Type B pancreatic cell (in vitro differentiated cells): ENCODE measurements around the gene KRT6A. TPM values are rescaled to one million over a fixed set of nuclear protein-coding genes. Genes with fewer than 3 reads are reported as not detected.
"Not testable (repeated sequence)": the region's sequence is repeated elsewhere in the genome, so short reads cannot be mapped to it uniquely, and the experiment has no call there.

Source experiments
- DNase-seq: peaks from one replicate; pipeline ENCODE4 v3.0.0; 2021; ENCODE audit warnings: mixed read lengths; ENCODE audit not compliant: unreplicated experiment; ENCODE audit errors: extremely low spot score
- H3K27ac Mint-ChIP-seq: 2 replicates; pipeline ENCODE4 v1.8.0; 2021; ENCODE audit warnings: mild to moderate bottlenecking, mixed read lengths
- H3K27me3 Mint-ChIP-seq: 2 replicates; pipeline ENCODE4 v1.8.0; 2021; ENCODE audit warnings: mixed read lengths
- H3K36me3 Mint-ChIP-seq: 2 replicates; pipeline ENCODE4 v1.8.0; 2021; ENCODE audit warnings: mixed read lengths
- H3K4me1 Mint-ChIP-seq: one replicate; pipeline ENCODE4 v1.8.0; 2021; ENCODE audit warnings: mixed read lengths; ENCODE audit not compliant: unreplicated experiment
- H3K4me3 Mint-ChIP-seq: 2 replicates; pipeline ENCODE4 v1.8.0; 2021; ENCODE audit warnings: mild to moderate bottlenecking, mixed read lengths
- H3K9me3 Mint-ChIP-seq: 2 replicates; pipeline ENCODE4 v1.8.0; 2021; ENCODE audit warnings: mixed read lengths
- total RNA-seq: library from RNA; stranded (reverse); gene quantifications from 2 replicates; pipeline ENCODE4 v1.2.1, GENCODE V29; 2021; ENCODE audit warnings: low replicate concordance
- TF ChIP-seq, protein P1 (sequence below): fragments of 200-600 bp; sonication (generic); conservative IDR thresholded peaks from 2 replicates; pipeline ENCODE4 v1.5.0; 2021; ENCODE audit warnings: antibody characterized with exemption, mild to moderate bottlenecking

KRT6A gene
- total RNA-seq, 1 donor from 2014 or later: 9.9 TPM

DNA sequence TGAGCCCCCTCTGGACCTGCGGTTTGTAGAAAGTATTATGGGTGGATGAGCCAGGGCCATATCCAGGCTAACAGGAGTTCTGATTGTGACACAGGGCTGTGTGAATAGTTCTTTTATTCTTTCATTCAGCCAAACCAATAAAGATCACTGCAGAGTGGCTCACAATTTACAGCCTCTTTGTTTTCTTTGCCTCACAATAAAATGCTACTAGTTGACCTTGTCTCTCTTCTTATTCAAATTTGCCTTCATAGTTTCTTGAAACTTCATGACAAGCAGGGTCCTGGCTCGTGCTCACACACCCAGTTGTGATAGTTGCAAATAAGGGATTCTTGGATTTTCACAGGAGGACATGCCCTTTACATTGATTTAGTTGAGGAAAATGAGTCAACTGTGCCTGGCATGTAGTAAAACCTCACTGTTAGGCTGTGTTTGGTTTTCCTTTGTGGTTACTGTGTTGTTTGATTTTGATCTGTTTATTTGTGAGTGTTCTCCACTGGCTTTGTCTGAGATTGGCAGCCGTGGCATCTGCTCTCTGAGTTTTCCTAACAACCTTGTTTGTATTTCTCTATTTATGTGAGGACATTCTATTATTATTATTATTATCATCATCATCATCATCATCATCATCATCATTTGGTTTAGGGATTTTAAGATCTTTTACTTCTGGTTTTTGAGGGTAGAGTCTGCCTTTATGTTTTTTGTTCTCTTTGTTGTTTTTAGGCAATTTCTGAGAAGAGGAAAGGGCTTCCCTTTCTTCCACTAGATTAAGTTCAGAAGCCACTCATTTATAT is 38.5 kb downstream of the KRT6A start:
- Mint-ChIP-seq H3K4me3 (no peak overlapping the region), H3K36me3 (no peaks in the 10 kb centered on the region), H3K27ac (no peak overlapping the region), H3K27me3 (peaks cover 22% of the 10 kb centered on the region), H3K9me3 (no peaks in the 10 kb centered on the region), H3K4me1 (no peaks in the 10 kb centered on the region)
- no peak for DNase-seq
- TF ChIP-seq, protein P1, sequence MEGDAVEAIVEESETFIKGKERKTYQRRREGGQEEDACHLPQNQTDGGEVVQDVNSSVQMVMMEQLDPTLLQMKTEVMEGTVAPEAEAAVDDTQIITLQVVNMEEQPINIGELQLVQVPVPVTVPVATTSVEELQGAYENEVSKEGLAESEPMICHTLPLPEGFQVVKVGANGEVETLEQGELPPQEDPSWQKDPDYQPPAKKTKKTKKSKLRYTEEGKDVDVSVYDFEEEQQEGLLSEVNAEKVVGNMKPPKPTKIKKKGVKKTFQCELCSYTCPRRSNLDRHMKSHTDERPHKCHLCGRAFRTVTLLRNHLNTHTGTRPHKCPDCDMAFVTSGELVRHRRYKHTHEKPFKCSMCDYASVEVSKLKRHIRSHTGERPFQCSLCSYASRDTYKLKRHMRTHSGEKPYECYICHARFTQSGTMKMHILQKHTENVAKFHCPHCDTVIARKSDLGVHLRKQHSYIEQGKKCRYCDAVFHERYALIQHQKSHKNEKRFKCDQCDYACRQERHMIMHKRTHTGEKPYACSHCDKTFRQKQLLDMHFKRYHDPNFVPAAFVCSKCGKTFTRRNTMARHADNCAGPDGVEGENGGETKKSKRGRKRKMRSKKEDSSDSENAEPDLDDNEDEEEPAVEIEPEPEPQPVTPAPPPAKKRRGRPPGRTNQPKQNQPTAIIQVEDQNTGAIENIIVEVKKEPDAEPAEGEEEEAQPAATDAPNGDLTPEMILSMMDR: no peak

DNA sequence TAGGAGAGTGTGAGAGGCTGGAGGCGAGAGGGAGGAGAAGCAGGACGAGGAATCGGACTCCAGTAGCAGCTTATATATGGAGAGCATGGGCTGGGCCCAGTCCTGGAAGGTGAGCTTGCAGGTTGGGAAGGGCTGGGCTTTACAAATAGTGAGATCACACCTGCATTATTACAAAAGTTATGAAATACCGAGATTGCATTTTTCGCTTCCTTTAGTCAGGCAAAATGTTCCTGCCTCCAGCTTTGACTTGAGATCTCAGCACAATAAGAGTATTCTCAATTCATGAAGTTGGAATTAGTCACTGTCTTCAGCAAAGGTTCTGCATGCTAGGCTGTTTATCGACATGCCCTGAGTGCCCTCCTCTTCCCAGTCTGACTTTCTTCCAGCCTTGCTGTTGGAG is 41.0 kb downstream of the KRT6A start, which contains the start of gene KRT6B:
TSS of gene KRT6B (minus strand) at position 46 of the 400 bp plus-strand sequence. CDS start 68 bp downstream, outside the sequence.
- Mint-ChIP-seq H3K4me3 (no peak within 1 kb of the TSS), H3K27ac (no peak within 1 kb of the TSS), H3K27me3 (peaks cover 37% of the 10 kb centered on the region), H3K36me3 (no peaks in the 10 kb centered on the region), H3K4me1 (no peaks in the 10 kb centered on the region), H3K9me3 (no peaks in the 10 kb centered on the region)
- DNase-seq: no peak
- TF ChIP-seq, protein P1: no peak

DNA sequence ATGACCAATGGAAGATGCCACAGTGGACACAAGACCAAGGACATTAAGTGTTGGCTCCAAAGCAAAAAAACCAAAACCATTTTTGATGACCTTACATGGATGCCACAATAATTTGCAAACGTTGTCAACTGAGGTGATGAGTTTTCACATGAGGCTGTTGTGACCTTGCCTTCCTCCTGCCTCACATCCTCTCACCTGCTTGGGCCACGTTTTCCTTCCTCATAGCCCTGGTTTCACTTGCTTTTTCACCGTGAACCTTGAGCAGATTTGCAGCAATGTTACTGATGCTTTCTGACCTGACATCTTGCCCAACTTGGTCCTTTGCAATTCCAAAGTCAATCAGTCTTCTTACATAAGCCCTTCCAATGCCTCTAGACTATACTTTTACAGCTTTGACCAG is 44.8 kb downstream of the KRT6A start:
- TF ChIP-seq, protein P1: no peak
- Mint-ChIP-seq H3K9me3 (no peaks in the 10 kb centered on the region), H3K4me1 (no peaks in the 10 kb centered on the region), H3K36me3 (no peaks in the 10 kb centered on the region), H3K27me3 (peaks cover 52% of the 10 kb centered on the region), H3K27ac (no peak overlapping the region), H3K4me3 (no peak overlapping the region)
- DNase-seq: no peak

DNA sequence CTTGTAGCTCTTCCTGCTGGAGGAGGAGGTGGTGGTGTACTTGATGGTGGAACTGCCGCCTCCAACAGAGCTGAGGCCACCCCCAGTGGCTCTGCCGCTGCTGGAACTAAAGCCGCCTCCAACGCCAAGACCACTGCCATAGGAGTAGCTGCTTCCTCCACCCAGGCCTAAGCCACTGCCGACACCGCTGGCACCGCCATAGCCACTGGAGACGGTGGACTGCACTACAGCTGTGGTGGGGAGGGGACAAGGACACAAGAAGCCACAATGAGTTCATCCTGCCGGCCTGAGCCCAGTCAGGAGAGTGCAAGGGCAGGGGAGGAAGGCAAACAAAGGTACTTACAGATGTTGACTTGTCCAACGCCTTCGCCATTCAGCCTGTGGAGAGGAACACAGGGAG is 45.9 kb downstream of the KRT6A start:
- H3K4me1 Mint-ChIP-seq, H3K4me3 Mint-ChIP-seq, H3K36me3 Mint-ChIP-seq, H3K27ac Mint-ChIP-seq, H3K9me3 Mint-ChIP-seq, DNase-seq: not testable (repeated sequence)
- peaks cover 60% of the 10 kb centered on the region for H3K27me3 Mint-ChIP-seq

DNA sequence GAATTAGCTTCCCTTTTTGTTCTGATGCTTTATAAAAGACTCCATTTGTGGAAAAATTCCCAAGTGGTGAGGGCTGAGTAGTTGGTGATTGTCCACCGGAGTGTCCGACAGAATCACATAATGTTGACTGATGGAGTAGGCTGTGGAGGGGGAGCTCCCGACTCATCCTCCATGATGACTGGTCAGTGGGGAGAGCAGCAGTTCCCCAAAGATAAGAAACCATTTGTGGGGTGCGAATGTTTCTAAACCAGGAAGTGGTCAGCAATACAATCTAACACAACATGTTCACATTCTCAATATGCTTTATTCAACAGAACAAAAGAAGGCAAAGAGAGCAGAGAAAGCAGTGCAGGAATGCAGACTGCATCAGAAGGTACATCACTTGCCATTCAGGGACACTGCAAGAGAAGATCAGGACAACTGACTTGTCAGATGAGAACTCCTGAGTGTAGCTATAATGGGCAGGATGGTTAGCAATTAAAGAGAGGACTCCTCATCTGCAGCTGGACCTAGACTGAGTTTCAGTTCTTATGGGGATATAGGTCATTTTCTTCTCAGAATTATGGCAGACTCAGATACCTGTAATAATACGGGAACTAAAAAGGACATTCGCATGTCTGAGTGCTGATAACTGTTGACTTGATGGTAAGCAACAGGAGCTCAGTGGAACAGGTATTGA is 46.6 kb downstream of the KRT6A start:
- no peaks in the 10 kb centered on the region for H3K36me3 Mint-ChIP-seq
- TF ChIP-seq, protein P1: no peak
- no peak for DNase-seq
- H3K4me1 Mint-ChIP-seq: peaks cover 10% of the 10 kb centered on the region
- H3K4me3 Mint-ChIP-seq: no peak overlapping the region
- H3K27me3 Mint-ChIP-seq: peaks cover 62% of the 10 kb centered on the region
- no peaks in the 10 kb centered on the region for H3K9me3 Mint-ChIP-seq
- no peak overlapping the region for H3K27ac Mint-ChIP-seq

DNA sequence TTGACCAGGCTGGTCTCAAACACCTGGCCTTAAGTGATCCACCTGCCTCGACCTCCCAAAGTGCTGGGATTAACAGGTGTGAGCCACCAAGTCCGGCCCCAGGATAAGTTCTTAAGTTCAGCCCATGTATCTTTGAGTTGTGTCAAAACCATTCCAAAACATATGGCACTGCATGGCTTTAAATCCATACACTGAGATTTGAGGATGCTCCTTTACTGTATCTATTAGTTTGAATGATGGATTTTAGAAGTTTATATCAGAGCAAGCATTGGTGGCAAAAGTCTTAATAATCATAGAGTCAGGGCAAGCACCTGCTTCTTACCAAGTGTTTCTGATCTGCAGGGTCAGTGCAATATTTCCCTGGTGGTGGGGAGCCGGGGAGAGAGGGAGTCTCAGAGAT is 47.2 kb downstream of the KRT6A start:
- Mint-ChIP-seq H3K4me3 (no peak overlapping the region), H3K36me3 (no peaks in the 10 kb centered on the region), H3K27me3 (peaks cover 65% of the 10 kb centered on the region), H3K9me3 (no peaks in the 10 kb centered on the region), H3K27ac (no peak overlapping the region), H3K4me1 (peaks cover 16% of the 10 kb centered on the region)
- TF ChIP-seq, protein P1: no peak
- DNase-seq: no peak
